Adipocyte (in vitro differentiated cells): Measurements from ENCODE around the gene FAM53C.

ENCODE experiments used
- DNase-seq: peaks from one replicate; pipeline ENCODE4 v3.0.0-alpha.2; 2015; ENCODE audit warnings: low read depth
- H3K27me3 ChIP-seq: replicated peaks from 2 replicates; pipeline ENCODE4 v1.7.0; 2013; ENCODE audit warnings: mild to moderate bottlenecking, low read length, moderate library complexity; ENCODE audit not compliant: control insufficient read depth, insufficient read depth
- H3K36me3 ChIP-seq: 2 replicates; pipeline ENCODE4 v1.7.0; 2013; ENCODE audit warnings: low read length, mild to moderate bottlenecking, moderate library complexity; ENCODE audit not compliant: control insufficient read depth, insufficient read depth, severe bottlenecking
- H3K4me1 ChIP-seq: 2 replicates; pipeline ENCODE4 v1.7.0; 2013; ENCODE audit warnings: mild to moderate bottlenecking, low read length, moderate library complexity; ENCODE audit not compliant: control insufficient read depth, insufficient read depth
- H3K4me3 ChIP-seq: 2 replicates; pipeline ENCODE4 v1.7.0; 2013; ENCODE audit warnings: mild to moderate bottlenecking, low read length, moderate library complexity
- H3K9ac ChIP-seq: 2 replicates; pipeline ENCODE4 v1.7.0; 2013; ENCODE audit warnings: mild to moderate bottlenecking, low read length, moderate library complexity
- H3K9me3 ChIP-seq: 2 replicates; pipeline ENCODE4 v1.7.0; 2013; ENCODE audit warnings: mild to moderate bottlenecking, low read length, moderate library complexity; ENCODE audit not compliant: control insufficient read depth

FAM53C gene

DNA sequence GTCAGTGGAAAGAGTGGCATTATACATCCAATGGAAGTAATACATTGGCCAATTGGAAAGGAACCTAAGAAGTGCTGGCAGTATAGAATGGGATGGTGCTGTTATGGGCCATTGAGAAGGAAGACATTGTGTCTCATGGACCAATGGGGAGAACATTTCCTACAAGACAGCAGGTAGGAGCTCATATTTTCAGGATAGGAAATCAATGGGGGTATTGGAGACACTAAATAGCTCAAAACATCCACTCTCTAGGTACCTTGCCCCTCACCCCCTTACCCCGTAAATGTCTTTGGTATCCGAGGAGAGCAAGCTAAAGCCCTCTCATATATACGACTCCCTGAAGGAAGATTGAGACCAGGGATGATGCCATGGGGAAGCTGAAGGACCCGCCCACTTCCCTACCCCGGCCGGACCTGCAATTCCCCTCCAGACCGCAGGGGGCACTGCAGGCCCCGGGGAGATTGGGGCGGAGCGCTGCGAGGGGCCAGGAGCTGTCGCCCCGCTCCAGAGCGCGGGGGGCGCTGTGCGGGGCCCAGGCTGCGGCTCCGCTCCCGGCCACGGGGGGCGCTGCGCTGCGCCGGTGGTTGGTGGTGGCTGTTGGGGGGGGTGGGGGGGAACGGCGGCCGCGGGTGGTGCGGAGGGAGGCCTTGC lies 14.1 kb downstream of the FAM53C start, which contains the start of gene KDM3B:
Gene KDM3B, plus strand, starts transcription at position 615 of the 651 bp plus-strand sequence. CDS start 111 bp downstream, outside the sequence.
- Histone ChIP-seq H3K4me3 (peak within 1 kb of the TSS; percentile 83), H3K9ac (peak within 1 kb of the TSS; percentile 96), H3K9me3 (no peaks in the 10 kb centered on the region), H3K4me1 (peaks cover 57% of the 10 kb centered on the region), H3K36me3 (peaks cover 21% of the 10 kb centered on the region), H3K27me3 (no peaks in the 10 kb centered on the region)
- peak; percentile 90 for DNase-seq

DNA sequence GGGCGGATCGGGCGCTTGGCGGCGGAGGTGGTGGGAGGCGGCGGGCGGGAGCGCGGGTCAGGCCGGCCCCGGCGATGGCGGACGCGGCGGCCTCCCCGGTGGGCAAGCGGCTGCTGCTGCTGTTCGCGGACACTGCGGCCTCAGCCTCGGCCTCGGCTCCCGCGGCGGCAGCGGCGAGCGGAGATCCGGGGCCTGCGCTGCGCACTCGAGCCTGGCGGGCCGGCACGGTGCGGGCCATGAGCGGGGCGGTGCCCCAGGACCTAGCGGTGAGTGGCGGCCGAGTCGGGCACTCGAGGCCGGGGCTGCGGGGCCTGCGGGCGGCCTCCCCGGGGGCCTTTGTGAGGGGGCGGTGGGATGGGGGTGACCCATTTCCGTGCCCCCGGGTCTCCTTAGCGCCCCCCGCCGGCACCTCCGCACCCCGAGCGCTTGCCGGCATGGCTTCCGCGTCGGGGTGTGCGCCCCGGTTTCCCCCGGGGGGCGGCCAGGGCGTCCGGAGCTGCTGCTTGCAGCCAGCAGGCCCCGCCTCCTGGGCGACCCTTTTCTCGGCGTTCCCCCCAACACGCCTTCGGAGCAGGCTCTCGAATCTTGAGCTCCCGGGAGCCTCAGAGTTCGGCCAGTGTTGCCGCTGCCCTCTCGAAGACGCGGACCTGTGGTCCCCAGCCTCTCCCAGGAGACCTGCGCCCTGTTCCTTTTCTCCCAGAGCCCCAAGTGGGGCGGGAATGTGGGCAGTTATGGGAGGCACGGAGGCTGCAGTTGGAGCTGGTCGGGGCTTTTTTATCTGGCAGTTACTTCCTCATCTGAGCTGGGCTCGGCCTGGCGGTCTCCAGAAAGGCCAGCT lies 14.9 kb downstream of the FAM53C start:
- Histone ChIP-seq H3K4me1 (peaks cover 57% of the 10 kb centered on the region), H3K4me3 (peak overlapping the region; percentile 83), H3K9me3 (no peaks in the 10 kb centered on the region), H3K36me3 (peaks cover 13% of the 10 kb centered on the region), H3K27me3 (no peaks in the 10 kb centered on the region), H3K9ac (peak overlapping the region; percentile 96)
- DNase-seq = peak; percentile 72

DNA sequence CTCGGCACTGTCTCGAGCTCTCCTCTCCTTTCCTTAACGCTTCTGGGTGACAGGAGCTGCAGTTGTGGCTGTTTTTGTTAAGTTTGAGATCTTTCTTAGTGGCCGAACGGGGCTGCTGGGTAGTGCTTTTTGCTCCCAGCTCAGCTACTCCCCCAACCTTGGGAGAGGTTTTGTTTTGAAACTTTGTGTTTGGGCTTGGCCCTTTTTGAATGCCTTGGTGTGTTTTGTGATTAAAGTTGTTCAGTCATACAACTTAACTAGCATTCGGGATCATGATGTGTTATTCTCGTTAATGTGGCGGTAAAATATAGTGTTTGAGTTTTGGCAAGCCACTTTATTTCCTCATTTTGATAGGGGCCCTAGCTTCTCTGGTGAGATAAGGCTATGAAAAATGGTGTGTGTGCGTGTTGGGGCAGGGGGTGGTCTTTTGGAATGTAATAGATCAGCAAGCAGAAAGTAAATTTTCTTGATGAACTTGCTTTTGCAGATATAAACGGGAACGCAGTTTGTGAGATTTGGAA lies 15.6 kb downstream of the FAM53C start:
- H3K9me3 ChIP-seq = no peaks in the 10 kb centered on the region
- H3K27me3 ChIP-seq = no peaks in the 10 kb centered on the region
- H3K36me3 ChIP-seq = peaks cover 7% of the 10 kb centered on the region
- H3K9ac ChIP-seq = peak overlapping the region; percentile 96
- DNase-seq = no peak
- peak overlapping the region; percentile 83 for H3K4me3 ChIP-seq
- H3K4me1 ChIP-seq = peaks cover 57% of the 10 kb centered on the region

GRCh38 chr5:138354387-138354786 lies 16.3 kb downstream of the FAM53C start:
- no peak for DNase-seq

DNA sequence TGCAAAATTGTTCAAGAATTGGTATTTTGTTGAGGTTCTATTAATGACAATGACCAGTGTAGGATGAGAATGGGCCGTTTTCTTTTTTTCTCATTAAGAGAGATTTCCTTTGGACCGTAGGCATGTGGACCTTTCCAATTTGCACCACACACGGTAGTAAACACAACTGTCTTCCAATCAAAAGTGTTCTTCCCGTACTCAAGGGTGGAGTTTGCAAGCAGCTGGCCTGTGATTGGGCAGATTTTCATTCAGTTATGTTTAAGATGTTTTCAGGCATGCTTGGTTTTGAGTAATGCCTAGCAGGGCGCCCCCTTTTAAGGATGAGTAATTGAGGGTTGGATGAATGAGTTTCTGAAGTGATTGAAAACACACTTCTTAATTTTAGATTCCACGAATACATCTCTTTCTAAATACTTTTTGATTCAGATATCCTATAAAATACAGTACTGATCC lies 16.9 kb downstream of the FAM53C start:
- H3K4me3 ChIP-seq = peak overlapping the region; percentile 83
- H3K27me3 ChIP-seq = no peaks in the 10 kb centered on the region
- peaks cover 45% of the 10 kb centered on the region for H3K4me1 ChIP-seq
- DNase-seq = peak; percentile 79
- no peaks in the 10 kb centered on the region for H3K9me3 ChIP-seq
- H3K36me3 ChIP-seq = no peaks in the 10 kb centered on the region
- H3K9ac ChIP-seq = peak overlapping the region; percentile 96

More at GRCh38 chr5:138354387-138354786, 16.3 kb downstream of the FAM53C start:
- Histone ChIP-seq H3K4me3 (peak overlapping the region; percentile 83), H3K27me3 (no peaks in the 10 kb centered on the region), H3K4me1 (peaks cover 50% of the 10 kb centered on the region), H3K36me3 (no peaks in the 10 kb centered on the region), H3K9me3 (no peaks in the 10 kb centered on the region), H3K9ac (peak overlapping the region; percentile 96)

DNA sequence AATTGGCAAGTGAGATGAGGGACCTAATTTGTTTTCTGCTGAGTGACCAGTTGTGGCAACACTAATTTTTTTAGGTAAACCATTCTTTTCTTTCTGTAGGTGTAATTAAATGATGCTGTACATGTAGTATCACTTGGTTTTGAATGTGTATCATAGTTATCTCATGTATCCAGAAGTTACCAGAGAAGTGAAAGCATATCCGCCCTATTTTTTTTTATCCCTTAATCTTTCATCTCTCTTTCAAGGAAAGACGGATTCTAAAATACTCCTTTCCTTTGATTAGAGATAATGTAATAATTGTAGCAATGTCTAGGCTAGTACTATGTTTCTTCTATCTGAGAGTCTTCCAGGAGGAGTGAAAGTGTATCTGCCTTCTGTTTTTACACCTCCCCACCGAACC lies 21.6 kb downstream of the FAM53C start:
- Histone ChIP-seq H3K36me3 (no peaks in the 10 kb centered on the region), H3K9ac (no peak overlapping the region), H3K4me3 (no peak overlapping the region), H3K4me1 (peaks cover 17% of the 10 kb centered on the region), H3K27me3 (no peaks in the 10 kb centered on the region), H3K9me3 (no peaks in the 10 kb centered on the region)
- DNase-seq = no peak

- no peaks in the 10 kb centered on the region for H3K36me3 ChIP-seq
- peaks cover 3% of the 10 kb centered on the region for H3K4me1 ChIP-seq
- DNase-seq = no peak
- no peak overlapping the region for H3K9ac ChIP-seq
- no peak overlapping the region for H3K4me3 ChIP-seq
- no peaks in the 10 kb centered on the region for H3K27me3 ChIP-seq
- H3K9me3 ChIP-seq = no peaks in the 10 kb centered on the region
These were observed 22.9 kb downstream of the FAM53C start for GRCh38 chr5:138360941-138361452.

DNA sequence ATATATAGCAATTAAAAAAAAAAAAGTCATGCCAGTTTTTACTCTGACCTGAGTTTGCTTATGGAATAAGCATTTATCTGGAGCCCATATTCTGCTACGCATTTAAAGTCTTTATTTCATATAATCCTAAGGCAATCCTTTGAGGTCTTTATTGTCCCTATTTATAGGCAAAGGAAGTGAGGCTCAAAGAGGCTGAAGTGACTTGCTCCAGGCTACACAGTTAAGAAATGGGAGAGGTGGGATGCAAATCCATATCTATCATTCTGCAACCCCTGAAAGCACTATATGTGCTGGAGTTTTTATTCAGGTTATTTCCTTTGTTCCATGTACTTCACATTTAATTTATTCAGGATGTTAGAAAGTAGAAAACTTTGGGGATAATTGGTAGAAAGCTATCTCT lies 26.5 kb downstream of the FAM53C start:
- H3K9ac ChIP-seq = no peak overlapping the region
- DNase-seq = no peak

DNA sequence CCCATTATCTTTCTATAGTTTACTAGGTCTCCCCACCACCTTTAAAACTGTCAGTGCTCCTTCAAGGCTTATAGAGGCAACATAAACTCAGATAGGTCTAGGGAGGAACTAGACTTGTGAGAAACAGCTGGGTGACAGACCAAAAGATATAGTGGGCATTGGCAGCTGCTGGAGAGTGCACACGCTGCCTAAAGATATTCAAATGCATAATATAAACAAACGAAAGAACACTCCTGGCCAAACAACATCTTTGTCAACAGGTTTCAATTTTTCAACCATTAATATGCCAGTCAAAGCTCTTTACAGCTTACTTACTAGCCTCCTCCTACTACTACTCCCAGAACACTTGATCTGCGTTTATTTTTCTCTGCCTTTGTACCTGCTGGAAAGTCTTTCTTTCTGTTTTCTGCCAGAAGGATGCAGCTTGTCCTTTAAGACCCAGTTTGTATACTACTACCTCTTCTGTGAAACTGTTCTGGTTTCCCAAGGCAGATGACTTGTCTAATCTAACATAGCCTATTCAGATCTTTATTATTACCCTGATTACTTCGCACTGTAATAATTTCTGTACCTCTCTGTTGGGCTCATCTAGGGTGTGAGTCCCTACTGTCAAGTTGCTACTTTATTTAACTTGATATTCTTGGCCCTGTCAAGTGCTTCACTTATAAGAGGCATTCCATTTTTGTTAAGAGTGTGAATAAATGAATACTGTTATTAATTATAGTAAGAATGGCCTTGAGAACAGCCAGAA lies 28.7 kb downstream of the FAM53C start:
- Histone ChIP-seq H3K4me3 (no peak overlapping the region), H3K4me1 (peaks cover 9% of the 10 kb centered on the region), H3K9ac (no peak overlapping the region), H3K27me3 (no peaks in the 10 kb centered on the region), H3K9me3 (no peaks in the 10 kb centered on the region), H3K36me3 (no peaks in the 10 kb centered on the region)
- DNase-seq = no peak

More for the DNA sequence above, 26.5 kb downstream of the FAM53C start:
- Histone ChIP-seq H3K36me3 (no peaks in the 10 kb centered on the region), H3K27me3 (no peaks in the 10 kb centered on the region), H3K4me1 (peaks cover 3% of the 10 kb centered on the region), H3K4me3 (no peak overlapping the region), H3K9me3 (no peaks in the 10 kb centered on the region)

DNA sequence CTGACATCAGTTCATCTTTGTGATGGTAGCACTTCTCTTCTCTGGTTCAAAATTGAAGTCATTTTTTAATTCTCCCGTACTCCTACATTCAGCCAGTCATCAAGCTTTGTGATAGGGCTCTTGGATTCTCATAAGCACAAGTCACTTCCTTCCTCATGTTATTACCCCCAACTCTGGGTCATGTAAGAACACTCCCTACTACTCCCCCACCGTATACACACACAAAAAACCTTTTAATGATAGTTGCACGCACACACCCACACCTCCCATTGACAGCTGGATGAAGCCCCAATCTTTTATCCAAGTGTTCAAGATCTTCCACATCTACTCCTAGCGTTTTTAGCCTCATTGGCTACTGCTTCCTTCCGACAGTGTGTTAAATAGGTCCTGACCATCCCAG lies 31.2 kb downstream of the FAM53C start:
- Histone ChIP-seq H3K9ac (no peak overlapping the region), H3K4me1 (peaks cover 28% of the 10 kb centered on the region), H3K36me3 (peaks cover 1% of the 10 kb centered on the region), H3K4me3 (no peak overlapping the region), H3K27me3 (no peaks in the 10 kb centered on the region), H3K9me3 (no peaks in the 10 kb centered on the region)
- no peak for DNase-seq
